Measurements from ENCODE around the gene DERL2.

Gene DERL2

DNA sequence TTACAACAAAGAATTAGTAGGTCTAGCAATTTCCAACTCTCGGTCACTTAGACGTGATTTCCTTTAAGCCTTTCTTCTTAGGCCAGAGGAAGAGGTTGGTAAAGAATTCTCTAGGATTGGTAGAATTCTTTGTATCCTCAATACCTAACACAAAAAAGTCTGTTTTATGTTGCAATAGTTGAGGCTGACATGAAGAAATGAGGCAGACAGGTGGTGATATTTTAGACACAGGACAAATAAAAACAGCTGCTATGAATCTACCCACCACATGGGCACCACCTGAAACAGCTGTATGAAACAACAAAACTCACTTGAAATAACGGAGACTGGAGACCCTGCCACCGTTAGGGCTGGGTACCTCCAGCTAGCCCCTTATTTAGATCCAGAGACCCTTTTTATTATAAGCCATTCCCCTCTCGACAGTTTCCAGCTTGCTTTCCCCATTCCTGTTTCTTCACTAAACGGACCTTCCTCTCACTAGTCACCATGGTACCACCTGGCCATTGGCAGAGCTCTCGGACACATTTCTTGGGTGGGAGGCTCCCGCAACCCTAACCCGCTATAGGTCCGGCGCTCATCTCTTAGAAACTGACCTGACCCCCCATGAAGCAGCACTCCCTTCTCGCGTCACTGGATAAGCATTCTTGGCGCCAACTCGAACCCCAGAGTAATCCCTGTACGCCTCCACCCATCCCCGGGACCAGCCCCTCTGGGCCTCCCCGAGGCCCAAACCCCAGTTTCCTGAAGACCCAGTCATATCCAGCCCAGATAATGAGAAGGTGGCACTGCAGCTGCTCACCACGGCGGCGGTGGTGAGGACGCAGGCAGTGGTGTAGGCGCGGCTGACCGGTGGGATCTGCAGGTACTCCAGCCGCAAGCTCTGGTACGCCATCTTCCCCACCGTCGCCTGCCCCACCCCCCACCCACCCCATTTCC is at the start of gene DERL2:
TSS of gene DERL2 (minus strand) at position 909 of the 936 bp plus-strand sequence. CDS start at position 892, 17 bp downstream.
- TF ChIP-seq PKNOX1 (IDR thresholded peaks at IDR 0.05) (no peak), BHLHE40 (IDR thresholded peaks at IDR 0.05; ENCODE audit: borderline replicate concordance) (no peak), LEF1 (IDR thresholded peaks at IDR 0.05; ENCODE audit: borderline replicate concordance) (no peak), CTBP1 (IDR thresholded peaks at IDR 0.05; ENCODE audit: borderline replicate concordance) (no peak), TARDBP (IDR thresholded peaks at IDR 0.05) (no peak), ZNF384 (IDR thresholded peaks at IDR 0.05) (no peak), HDGF (IDR thresholded peaks at IDR 0.05; ENCODE audit: borderline replicate concordance) (no peak), SP1 (IDR thresholded peaks at IDR 0.05) (no peak), FOXA1 (IDR thresholded peaks at IDR 0.05) (no peak), SUZ12 (IDR thresholded peaks at IDR 0.05) (no peak)
- POLR2A ChIA-PET, result interaction anchor here (0.6 to 5.1 kb wide), 22 partner anchors 10 to 1154 kb away, joined by 3 to 71 read pairs (median 6); partner anchors contain the start of genes C1QBP, DHX33 and NUP88
- CTCF ChIA-PET, result interaction anchor here (0.6 to 1.1 kb wide), 2 partner anchors 11 to 46 kb away, joined by 5 to 6 read pairs; partner anchors contain the start of gene C1QBP

GRCh38 chr17:5535436-5535835 is 49.5 kb upstream of the DERL2 start:
- POLR2A ChIA-PET, result no interaction called here
- DNase-seq (ENCODE audit: extremely low spot score), result no peak
- TF ChIP-seq ZNF384 (IDR thresholded peaks at IDR 0.05) (no peak), FOXK2 (IDR thresholded peaks at IDR 0.05) (no peak), SUZ12 (IDR thresholded peaks at IDR 0.05) (no peak), FOXA1 (IDR thresholded peaks at IDR 0.05) (no peak), L3MBTL2 (conservative IDR thresholded peaks at IDR 0.05) (no peak), PKNOX1 (IDR thresholded peaks at IDR 0.05) (no peak), FOXM1 (IDR thresholded peaks at IDR 0.05; ENCODE audit: borderline replicate concordance) (no peak), TARDBP (IDR thresholded peaks at IDR 0.05) (no peak), ELF4 (IDR thresholded peaks at IDR 0.05) (no peak), LEF1 (IDR thresholded peaks at IDR 0.05; ENCODE audit: borderline replicate concordance) (no peak)
- CTCF ChIA-PET, result interaction anchor here (0.9 kb wide), 1 partner anchor 13 kb away, joined by 3 read pairs; no protein-coding TSS in a partner anchor

More for the DNA sequence above, at the start of gene DERL2:
- DNase-seq (ENCODE audit: extremely low spot score), result peak; percentile 27

GRCh38 chr17:5533486-5534315 is 47.7 kb upstream of the DERL2 start:
- DNase-seq (ENCODE audit: extremely low spot score), result no peak
- TF ChIP-seq SP1 (IDR thresholded peaks at IDR 0.05), result no peak
- no peak for TF ChIP-seq ARNT (IDR thresholded peaks at IDR 0.05)
- no peak for TF ChIP-seq SUZ12 (IDR thresholded peaks at IDR 0.05)
- no peak for TF ChIP-seq PKNOX1 (IDR thresholded peaks at IDR 0.05)
- no peak for TF ChIP-seq TARDBP (IDR thresholded peaks at IDR 0.05)
- TF ChIP-seq HDGF (IDR thresholded peaks at IDR 0.05; ENCODE audit: borderline replicate concordance), result no peak
- TF ChIP-seq LEF1 (IDR thresholded peaks at IDR 0.05; ENCODE audit: borderline replicate concordance), result no peak
- TF ChIP-seq L3MBTL2 (conservative IDR thresholded peaks at IDR 0.05), result no peak
- no peak for TF ChIP-seq FOXK2 (IDR thresholded peaks at IDR 0.05)
- no peak for TF ChIP-seq ELF4 (IDR thresholded peaks at IDR 0.05)
- no peak for TF ChIP-seq FOXA1 (IDR thresholded peaks at IDR 0.05)
- no peak for TF ChIP-seq ZNF384 (IDR thresholded peaks at IDR 0.05)
- ChIA-PET CTCF (no interaction called here), POLR2A (interaction anchor here (1.3 kb wide), 1 partner anchor 47 kb away, joined by 3 read pairs; the partner anchor contains the start of genes DERL2 and MIS12)

DNA sequence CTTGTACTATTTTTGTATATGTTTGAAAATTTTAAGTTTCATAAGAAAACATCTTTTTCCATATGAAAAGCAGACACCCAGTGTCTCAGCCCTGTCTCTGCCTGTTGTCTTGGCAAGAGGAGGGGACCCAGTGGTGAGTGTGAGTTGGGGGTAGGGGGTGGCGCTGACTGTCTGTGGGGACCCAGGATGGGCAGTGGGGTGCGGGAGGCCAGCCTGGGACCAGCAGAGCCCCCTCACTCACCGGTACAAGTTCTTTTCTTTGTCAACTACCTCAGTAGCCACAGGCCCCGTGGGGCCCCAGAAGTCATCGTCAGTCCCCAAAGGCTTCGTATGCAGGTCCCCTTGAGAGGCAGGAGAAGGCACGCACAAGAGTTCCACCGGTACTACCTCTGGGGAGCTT is 46.6 kb upstream of the DERL2 start:
- TF ChIP-seq HDGF (IDR thresholded peaks at IDR 0.05; ENCODE audit: borderline replicate concordance), result no peak
- TF ChIP-seq NFRKB (IDR thresholded peaks at IDR 0.05), result no peak
- no peak for TF ChIP-seq L3MBTL2 (conservative IDR thresholded peaks at IDR 0.05)
- TF ChIP-seq FOXM1 (IDR thresholded peaks at IDR 0.05; ENCODE audit: borderline replicate concordance), result no peak
- CTCF ChIA-PET, result no interaction called here
- DNase-seq (ENCODE audit: extremely low spot score), result no peak
- POLR2A ChIA-PET, result no interaction called here

DNA sequence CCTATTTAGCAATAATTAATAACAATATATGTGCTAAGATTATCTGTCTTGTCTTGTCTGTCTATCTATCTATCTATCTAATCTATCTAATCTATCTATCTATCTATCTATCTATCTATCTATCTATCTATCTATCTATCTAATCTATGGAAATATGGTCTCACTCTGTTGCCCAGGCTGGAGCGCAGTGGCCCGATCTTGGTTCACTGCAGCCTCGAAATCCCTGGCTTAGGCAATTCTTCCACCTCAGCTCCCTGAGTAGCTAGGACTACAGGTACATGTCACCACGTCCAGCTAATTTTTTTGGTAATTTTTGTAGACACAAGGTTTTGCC is 45.1 kb upstream of the DERL2 start:
- no peak for DNase-seq (ENCODE audit: extremely low spot score)
- TF ChIP-seq FOXM1 (IDR thresholded peaks at IDR 0.05; ENCODE audit: borderline replicate concordance) (no peak), CTBP1 (IDR thresholded peaks at IDR 0.05; ENCODE audit: borderline replicate concordance) (no peak), SUZ12 (IDR thresholded peaks at IDR 0.05) (no peak), ZNF384 (IDR thresholded peaks at IDR 0.05) (no peak), ARNT (IDR thresholded peaks at IDR 0.05) (no peak), FOXK2 (IDR thresholded peaks at IDR 0.05) (no peak), TARDBP (IDR thresholded peaks at IDR 0.05) (no peak), ELF4 (IDR thresholded peaks at IDR 0.05) (no peak), NFRKB (IDR thresholded peaks at IDR 0.05) (no peak), BHLHE40 (IDR thresholded peaks at IDR 0.05; ENCODE audit: borderline replicate concordance) (no peak), L3MBTL2 (conservative IDR thresholded peaks at IDR 0.05) (no peak)
- POLR2A ChIA-PET, result interaction anchor here (2.0 kb wide), 1 partner anchor 44 kb away, joined by 7 read pairs; the partner anchor contains the start of genes DERL2 and MIS12
- CTCF ChIA-PET, result no interaction called here
